ENCODE results near the gene GMDS. TPM values are rescaled to one million over a fixed set of nuclear protein-coding genes. Genes with fewer than 3 reads are reported as not detected.

The GMDS gene
- polyA plus RNA-seq, 1 donor (not counting 4 experiments of a cell fraction or from before 2014, with no cell fraction given) = 22.1 TPM

DNA sequence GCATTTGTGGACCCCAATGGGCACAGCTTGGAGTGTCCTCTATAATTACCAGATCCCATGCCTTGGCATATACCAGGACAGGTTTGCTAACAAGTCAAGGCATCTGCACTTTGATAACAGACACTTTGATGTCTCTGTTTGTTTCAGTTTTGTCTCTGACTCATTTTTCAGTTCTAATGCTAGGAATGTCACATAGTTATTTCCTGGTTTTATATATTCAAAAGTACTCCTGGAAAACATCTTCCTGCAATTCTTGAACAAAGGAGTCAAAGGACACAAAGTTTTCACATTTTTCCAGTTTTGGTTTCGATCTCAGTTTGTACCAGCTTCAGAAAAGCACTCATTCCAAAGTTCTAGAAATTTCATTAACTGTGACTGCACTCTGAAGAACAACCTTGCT, 447.6 kb downstream of the GMDS start:
- Histone ChIP-seq H3K4me1 (ENCODE audit: control insufficient read depth, extremely low read depth, insufficient read depth, low read length) (peaks cover 8% of the 10 kb centered on the region), H4K20me1 (ENCODE audit: control insufficient read depth, extremely low read depth, insufficient read depth, low read length) (no peaks in the 10 kb centered on the region), H3K9me3 (ENCODE audit: control insufficient read depth, low read depth, low read length) (no peaks in the 10 kb centered on the region), H2AFZ (ENCODE audit: control insufficient read depth, low read length) (no peak overlapping the region), H3K9me1 (ENCODE audit: control insufficient read depth, extremely low read depth, insufficient read depth, low read length) (no peaks in the 10 kb centered on the region), H3K4me3 (ENCODE audit: control insufficient read depth in 2 of 3, extremely low read depth in 1 of 3, insufficient read depth in 2 of 3, low read depth in 1 of 3, low read length in 3 of 3) (peak overlapping the region in 1 of 3 experiments; percentile 7), H3K36me3 (ENCODE audit: control insufficient read depth in 2 of 2, extremely low read depth in 1 of 2, insufficient read depth in 2 of 2, low read length in 2 of 2) (no peaks in the 10 kb centered on the region), H3K9ac (ENCODE audit: control insufficient read depth, extremely low read depth, insufficient read depth, low read length) (no peak overlapping the region), H3K27me3 (ENCODE audit: control insufficient read depth, extremely low read depth, insufficient read depth, low read length) (no peaks in the 10 kb centered on the region), H3K27ac (ENCODE audit: control insufficient read depth, insufficient read depth, low read length) (no peak overlapping the region), H3K4me2 (ENCODE audit: control insufficient read depth, extremely low read depth, insufficient read depth, low read depth, low read length) (peak overlapping the region; percentile 53), H3K79me2 (ENCODE audit: control insufficient read depth, insufficient read depth, low read length) (no peaks in the 10 kb centered on the region)
- FAIRE-seq = peak; percentile 90
- dilution Hi-C loops (cut with MboI; ENCODE audit: extremely low pct_ligation_motif_present, low sequenced_read_pairs) = no loop called here
- DNase-seq (ENCODE audit: low read depth, low spot score) = no peak
- TF ChIP-seq CTCF (optimal IDR thresholded peaks at IDR 0.05 in 1 of 3, IDR thresholded peaks at IDR 0.05 in 1 of 3, conservative IDR thresholded peaks at IDR 0.05 in 1 of 3; ENCODE audit: extremely low read depth in 1 of 3, insufficient read depth in 2 of 3, low read length in 3 of 3) = no peak

GRCh38 chr6:1796706-1797529, 448.5 kb downstream of the GMDS start:
- Histone ChIP-seq H3K27ac (ENCODE audit: control insufficient read depth, insufficient read depth, low read length) (no peak overlapping the region), H3K4me2 (ENCODE audit: control insufficient read depth, extremely low read depth, insufficient read depth, low read depth, low read length) (peak overlapping the region; percentile 53), H3K9me1 (ENCODE audit: control insufficient read depth, extremely low read depth, insufficient read depth, low read length) (no peaks in the 10 kb centered on the region), H3K9me3 (ENCODE audit: control insufficient read depth, low read depth, low read length) (no peaks in the 10 kb centered on the region), H2AFZ (ENCODE audit: control insufficient read depth, low read length) (no peak overlapping the region), H3K9ac (ENCODE audit: control insufficient read depth, extremely low read depth, insufficient read depth, low read length) (no peak overlapping the region), H3K4me1 (ENCODE audit: control insufficient read depth, extremely low read depth, insufficient read depth, low read length) (peaks cover 8% of the 10 kb centered on the region), H3K27me3 (ENCODE audit: control insufficient read depth, extremely low read depth, insufficient read depth, low read length) (no peaks in the 10 kb centered on the region), H3K79me2 (ENCODE audit: control insufficient read depth, insufficient read depth, low read length) (no peaks in the 10 kb centered on the region), H4K20me1 (ENCODE audit: control insufficient read depth, extremely low read depth, insufficient read depth, low read length) (no peaks in the 10 kb centered on the region), H3K36me3 (ENCODE audit: control insufficient read depth in 2 of 2, extremely low read depth in 1 of 2, insufficient read depth in 2 of 2, low read length in 2 of 2) (no peaks in the 10 kb centered on the region), H3K4me3 (ENCODE audit: control insufficient read depth in 2 of 3, extremely low read depth in 1 of 3, insufficient read depth in 2 of 3, low read depth in 1 of 3, low read length in 3 of 3) (no peak overlapping the region)
- TF ChIP-seq CTCF (optimal IDR thresholded peaks at IDR 0.05 in 1 of 3, IDR thresholded peaks at IDR 0.05 in 1 of 3, conservative IDR thresholded peaks at IDR 0.05 in 1 of 3; ENCODE audit: extremely low read depth in 1 of 3, insufficient read depth in 2 of 3, low read length in 3 of 3) (no peak), EZH2 (IDR thresholded peaks at IDR 0.05; ENCODE audit: low read length) (no peak)
- FAIRE-seq (no peak), DNase-seq (ENCODE audit: low read depth, low spot score) (no peak)
- dilution Hi-C loops (cut with MboI; ENCODE audit: extremely low pct_ligation_motif_present, low sequenced_read_pairs) = no loop called here

Measured in keratinocyte (primary cell).